Stimulated activated CD8-positive, alpha-beta memory T cell treated with anti-CD3 and anti-CD28 coated beads, Interleukin-12 subunit alpha, Interleukin-12 subunit beta, amount 100 ng/mL, for 24 hours (primary cell): ENCODE results near the gene IL5.
A peak's percentile ranks its signal among the peaks of the same experiment; 100 is the strongest.

ENCODE experiments used
- DNase-seq: peaks from one replicate; pipeline ENCODE4 v3.0.0-alpha.2; 2020; ENCODE audit errors: extremely low read depth

The IL5 gene

GRCh38 chr5:132498686-132499271, 44.5 kb downstream of the IL5 start:
- DNase-seq, result no peak

- no peak for DNase-seq
Measured at GRCh38 chr5:132498152-132498551, 45.2 kb downstream of the IL5 start.

- no peak for DNase-seq
Measured at GRCh38 chr5:132497488-132497997, 45.8 kb downstream of the IL5 start.

DNA sequence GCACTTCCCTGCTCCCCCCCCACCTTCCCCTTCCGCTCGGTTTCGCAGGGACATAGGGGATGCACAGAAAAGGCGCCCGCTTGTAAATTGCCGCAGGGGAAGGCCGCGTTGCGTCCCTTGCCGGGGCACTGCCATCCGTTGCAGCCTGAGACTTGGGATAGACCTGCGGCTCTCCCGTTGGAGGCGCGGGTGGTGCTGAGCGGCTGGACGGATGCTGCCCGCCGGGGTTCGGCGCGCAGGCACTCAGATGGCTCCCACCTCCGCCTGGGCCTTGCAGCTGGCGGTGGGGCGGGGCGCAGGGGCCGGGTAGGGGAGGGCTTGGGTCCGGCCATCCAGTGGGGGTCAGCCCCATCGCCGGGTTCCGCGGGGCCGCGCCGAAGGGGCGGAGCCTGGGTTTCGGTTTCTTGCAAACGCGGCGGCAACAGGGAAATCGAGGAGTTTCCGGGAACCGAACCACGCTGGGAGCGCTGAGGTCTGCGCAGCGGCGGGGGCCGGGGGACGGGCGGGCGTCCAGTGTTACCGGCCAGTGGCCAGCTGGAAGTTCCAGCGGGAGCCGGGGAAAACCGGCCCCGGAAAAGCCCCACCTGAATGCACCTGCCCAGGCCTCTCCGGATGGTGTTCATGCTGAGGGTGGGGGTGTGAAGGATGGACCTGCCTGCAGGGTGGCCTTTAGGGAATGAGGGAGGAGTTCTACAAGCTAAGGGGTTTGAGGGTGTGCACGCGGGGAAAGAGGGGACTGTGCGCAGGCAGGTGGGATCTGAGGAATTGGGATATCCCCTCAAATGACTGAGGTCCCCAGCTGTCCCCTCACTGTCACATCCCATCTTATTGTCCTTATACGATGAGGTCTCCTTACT, 46.5 kb downstream of the IL5 start:
- DNase-seq, result no peak

- DNase-seq, result peak; percentile 54
Measured at GRCh38 chr5:132496191-132496630, 47.1 kb downstream of the IL5 start.

- peak; percentile 48 for DNase-seq
Measured at GRCh38 chr5:132495667-132496190, 47.6 kb downstream of the IL5 start.

- no peak for DNase-seq
Measured at GRCh38 chr5:132493821-132494220, 49.5 kb downstream of the IL5 start.

- DNase-seq, result no peak
Measured at GRCh38 chr5:132493241-132493640, 50.1 kb downstream of the IL5 start.

DNA sequence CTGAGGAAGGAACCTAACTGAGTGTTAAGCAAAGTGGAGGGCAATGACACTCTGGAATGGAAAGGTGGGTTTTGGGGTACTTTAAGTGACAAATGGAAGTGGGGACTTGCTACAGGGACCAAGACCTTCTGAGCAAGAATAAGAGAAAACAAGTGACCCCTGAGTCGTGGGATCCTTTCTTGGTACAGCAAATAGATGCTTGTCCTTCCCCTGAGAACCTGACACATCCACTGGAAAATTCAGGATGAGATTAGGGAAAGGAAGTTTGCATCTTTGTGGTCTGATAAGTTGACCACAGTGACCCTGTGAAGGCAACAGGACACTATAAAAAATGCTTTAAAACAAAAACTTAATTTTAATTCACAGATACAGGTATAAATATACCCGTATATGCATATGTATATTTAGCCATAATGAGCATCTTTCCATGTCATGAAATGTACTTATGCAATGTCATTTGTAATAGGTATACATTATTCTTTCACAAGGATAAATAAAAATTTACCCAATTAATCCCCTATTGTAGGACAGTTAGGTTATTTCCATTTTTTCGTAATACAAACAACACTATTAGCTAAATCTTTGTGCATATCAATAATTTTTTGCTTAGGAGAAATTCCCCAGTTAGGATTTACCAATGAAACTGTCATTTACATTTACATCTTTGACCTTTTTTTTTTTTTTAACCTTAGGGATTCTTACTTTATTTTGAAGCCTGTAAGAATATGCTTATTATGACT, 50.8 kb downstream of the IL5 start:
- no peak for DNase-seq
